ENCODE results near the gene STAB1.

GRCh38 chr3:52481819-52482521, 13.2 kb upstream of the STAB1 start:
- TF ChIP-seq EZH2 (IDR thresholded peaks at IDR 0.05; ENCODE audit: borderline replicate concordance, low read depth, low read length, severe bottlenecking) (no peak), CTCF (IDR thresholded peaks at IDR 0.05; ENCODE audit: borderline replicate concordance, extremely low read depth, low read length, poor library complexity, severe bottlenecking) (peak; percentile 62)
